ENCODE data around the gene MRRF.

The MRRF gene

DNA sequence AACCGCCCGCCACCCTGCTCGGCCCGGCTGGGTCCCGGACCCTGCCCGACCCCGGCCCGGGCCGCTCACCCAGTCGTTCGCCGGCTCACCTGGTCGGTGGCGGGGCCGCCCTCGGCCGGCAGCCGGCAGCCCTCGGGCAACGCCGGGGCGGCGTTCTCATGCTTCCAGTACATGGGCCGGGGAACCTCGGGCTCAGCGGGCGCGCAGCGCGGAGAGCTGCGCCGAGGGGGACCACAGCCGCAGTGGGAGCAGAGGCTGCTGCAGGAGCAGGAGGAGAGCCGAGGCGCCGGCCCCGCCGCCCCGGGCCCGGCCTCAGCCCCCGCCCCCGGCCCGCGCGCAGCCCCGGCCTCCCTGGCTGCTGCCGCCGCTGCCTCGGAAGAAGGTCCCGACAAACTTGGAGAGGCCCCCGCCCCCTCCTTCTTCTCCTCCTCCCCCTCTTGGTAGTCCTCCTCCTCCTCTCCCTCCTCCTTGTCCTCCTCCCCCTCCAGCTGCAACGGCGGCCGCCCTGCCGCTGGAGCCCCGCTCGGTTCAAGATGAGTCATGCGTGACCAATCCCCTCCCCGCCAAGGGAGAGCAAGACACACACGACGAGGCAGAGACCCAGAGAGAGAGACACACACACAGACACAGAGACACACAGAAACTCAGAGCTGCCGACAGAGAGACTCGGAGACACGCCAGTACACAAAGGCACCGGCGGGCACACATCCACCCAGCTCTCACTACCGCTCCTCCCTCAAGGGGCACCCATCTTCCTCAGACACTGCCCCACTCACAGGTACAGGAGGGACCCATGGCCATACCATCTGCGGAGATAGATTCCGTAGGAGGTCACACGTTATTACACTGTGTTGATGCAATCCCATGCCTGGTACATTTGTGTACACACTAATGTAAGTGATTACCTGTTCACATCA lies 35.9 kb upstream of the MRRF start, which contains the start of gene LHX6:
LHX6 (minus strand) TSS at position 390 of the 917 bp plus-strand sequence; CDS start at position 173, 217 bp downstream.
- no peak for DNase-seq (ENCODE audit: low read depth)

DNA sequence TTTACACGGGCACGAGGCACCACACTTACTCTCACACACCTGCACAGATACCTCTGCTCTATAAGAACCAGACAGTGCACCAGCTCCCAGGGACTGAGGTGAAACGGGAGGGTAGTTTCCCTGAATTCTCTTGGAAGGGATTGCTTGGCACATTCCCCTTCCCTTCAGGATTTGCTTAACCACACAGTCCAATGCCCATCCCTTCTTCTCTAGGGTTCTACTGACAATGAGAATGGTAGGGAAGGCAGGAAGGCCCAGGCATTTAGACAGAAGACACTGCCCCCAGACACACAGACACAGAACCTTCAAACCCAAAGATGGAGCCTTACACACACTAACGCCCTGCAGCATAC lies 35.2 kb upstream of the MRRF start:
- DNase-seq (ENCODE audit: low read depth) = no peak

DNA sequence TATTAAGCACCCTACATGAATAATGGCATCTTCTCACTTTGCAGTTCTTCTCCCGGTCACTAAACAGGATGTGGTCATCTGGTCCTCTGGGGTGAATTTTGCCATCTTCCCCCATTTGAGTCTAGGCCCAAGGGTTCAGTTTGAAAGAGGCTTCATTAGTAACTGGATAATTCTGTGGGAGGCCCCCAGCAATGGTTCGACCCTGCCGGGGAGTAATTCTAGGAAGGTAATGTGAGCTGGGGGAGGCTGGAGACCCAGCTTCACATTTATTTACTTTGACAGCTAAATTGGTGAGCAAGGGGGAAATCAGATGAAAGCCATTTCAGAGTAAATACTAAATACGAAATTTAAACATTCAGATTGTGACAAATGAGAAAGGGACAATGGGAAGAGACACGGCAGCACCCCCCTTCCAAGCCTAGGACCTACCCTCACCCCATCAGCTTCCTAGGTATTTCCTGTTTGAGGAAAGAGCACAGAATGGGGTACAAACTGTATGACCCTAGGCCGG lies 31.8 kb upstream of the MRRF start:
- no peak for DNase-seq (ENCODE audit: low read depth)

DNA sequence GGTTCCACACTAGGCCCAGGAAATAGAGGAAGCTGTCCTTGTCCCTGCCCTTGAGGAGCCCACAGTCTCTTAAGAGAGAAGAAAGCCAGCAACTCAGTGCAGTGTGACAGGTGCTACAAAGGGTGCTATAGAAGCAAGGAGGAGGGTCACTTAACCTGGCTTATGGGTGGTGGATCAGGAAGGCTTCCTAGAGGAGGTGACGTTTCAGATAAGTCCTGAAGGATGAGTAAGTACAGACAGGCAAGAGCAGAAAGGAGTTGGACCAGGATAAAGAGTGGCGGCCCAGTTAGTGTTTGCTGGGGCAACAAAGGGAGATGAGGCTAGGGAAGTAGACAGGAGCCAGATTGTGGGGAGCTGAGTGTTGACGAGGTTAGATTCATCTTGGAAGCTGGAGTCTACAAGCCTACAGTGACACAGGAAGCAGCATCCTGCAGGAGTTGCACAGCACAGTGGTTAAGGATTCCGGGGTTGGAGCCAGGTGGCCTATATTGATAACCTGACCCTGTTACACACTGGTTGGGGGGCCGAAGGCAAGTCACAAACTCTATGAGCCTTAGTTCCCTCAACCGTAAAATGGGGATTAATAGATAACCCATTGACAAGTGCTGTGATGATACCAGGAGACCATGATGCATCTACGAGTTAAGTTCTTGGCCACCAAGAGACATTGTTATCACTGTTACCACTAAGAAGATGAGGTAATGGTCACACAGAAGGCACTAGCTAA lies 30.5 kb upstream of the MRRF start:
- no peak for DNase-seq (ENCODE audit: low read depth)

DNA sequence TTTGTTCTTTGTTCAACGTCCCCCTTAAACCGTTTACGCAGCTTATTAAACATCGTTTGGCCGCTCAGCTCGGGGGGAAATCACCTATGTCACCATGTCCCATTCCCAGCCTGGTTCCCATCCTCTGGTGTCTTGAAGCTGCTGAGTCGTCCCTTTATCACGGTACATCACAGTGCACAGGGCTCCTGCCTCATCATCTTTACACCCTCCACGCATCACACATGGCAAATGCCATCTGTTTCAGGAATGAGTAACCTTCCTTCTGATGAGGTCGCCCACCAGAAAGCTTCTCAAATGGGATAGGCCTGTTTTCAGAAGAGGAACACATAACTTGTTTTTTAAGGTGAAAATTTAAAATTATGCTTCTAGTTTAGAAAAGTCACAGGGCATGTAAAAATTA lies 28.0 kb upstream of the MRRF start:
- DNase-seq (ENCODE audit: low read depth) = no peak

DNA sequence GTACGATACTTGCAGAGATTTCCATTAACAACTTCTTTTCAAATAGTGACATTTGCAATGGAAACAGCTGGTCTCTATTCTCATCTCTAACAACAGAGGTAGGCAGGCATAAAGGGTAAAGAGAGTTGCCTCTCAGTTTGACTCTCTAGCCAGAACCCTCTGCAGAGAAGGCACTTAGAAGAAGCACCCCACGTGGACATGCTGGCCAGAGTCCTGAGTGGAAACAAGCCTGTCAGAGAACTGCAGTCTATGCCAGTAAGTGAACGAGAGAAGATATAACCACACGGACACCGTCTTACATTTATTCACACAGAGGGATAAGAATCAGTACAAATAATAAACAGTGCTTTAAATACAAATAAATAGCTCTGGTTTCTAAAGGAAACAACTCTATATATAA lies 25.0 kb upstream of the MRRF start:
- DNase-seq (ENCODE audit: low read depth) = no peak

DNA sequence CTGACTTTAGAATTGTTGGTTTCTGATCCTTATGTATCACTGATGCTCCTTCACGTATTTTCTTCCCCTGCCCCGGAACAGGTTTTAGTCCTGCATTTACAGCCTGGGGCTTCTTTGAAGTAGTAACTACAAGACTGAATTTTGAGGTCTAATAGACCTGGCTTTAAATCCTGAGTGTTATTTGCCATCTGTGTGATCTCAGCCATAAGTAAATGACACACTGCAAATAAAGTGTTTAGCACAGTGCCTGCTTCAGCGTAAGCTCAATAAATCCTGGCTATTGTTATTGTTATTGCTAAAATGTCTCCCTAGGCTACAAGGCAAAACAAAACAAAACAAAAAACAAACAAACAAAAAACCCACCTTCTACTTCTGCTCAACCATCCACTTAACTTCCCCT lies 20.3 kb upstream of the MRRF start:
- no peak for DNase-seq (ENCODE audit: low read depth)

DNA sequence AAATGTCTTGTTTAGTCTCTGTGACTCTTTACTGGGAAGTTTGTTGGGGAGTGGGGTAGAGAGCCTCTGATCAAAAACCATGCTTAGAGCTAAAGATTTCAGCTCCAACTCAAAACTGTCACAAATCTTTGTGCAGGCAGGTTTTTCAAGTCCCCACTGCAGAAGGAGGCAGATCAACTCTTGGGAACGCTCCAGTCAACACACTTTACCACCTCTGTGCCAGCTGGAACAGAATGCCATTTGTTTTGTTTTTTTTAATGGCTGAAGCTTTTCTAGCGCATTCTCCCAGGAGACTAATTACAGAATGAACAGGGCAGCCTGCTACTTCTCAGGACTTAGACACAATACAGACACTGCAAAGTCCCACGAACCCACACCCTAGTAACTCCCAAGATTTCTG lies 18.0 kb upstream of the MRRF start:
- DNase-seq (ENCODE audit: low read depth) = no peak

DNA sequence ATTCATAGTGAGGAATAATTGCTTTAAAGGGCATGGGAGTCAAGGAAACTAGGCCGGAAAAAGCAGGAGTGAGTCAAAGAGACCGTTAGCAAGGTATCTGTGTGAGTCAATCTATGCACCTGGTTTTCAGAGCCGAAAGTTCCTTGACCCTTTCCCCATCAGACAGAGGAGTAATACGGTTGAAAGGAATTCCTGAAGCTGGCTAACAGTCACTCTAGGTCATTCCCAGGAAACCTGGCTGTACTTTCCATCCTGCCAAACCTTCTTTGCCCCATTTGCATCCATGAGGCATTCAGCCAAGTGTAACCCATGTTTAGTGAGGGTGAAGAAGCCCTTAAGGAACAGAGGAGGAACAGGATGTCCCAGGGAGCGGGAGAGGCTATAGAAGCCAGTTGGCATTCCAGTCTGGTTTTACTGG lies 16.2 kb upstream of the MRRF start:
- DNase-seq (ENCODE audit: low read depth) = no peak

DNA sequence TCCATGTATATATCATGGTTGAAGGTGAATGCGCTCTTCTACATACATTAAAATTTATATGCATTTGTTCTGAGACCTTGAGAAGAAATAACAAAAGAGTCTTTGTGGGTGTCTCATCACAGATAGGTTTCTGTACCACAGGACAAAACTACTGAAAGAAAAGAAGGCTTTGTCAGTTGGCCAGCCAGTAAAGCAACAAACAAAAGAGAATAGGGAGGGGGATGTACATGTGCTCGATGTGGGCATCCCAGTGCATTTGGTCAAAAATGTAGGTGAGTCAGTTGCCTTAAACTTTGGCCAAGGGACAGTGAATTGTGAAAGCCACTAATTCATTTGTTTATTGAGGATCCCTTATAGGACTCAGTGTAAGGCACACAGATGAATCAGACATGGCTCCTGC lies 13.3 kb upstream of the MRRF start:
- no peak for DNase-seq (ENCODE audit: low read depth)

DNA sequence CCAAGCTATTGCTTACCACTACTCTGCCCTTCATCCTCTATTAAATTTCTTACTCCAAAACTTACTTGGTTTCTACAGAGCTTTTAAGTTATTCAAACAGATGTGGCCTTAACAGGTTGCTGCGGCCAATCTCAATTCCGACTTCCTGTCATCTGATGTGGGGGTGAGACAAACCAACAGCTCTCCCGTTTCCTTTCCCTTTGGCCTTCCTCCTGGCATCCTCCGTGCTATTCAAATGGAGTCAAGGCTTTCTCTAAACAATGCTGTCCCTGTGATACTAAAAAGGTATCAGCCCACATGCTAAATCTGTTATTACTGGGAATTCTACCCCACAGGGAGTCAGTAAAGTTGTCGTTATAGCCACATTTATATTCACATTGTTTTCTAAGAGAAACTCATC lies 11.9 kb upstream of the MRRF start:
- DNase-seq (ENCODE audit: low read depth) = no peak

DNA sequence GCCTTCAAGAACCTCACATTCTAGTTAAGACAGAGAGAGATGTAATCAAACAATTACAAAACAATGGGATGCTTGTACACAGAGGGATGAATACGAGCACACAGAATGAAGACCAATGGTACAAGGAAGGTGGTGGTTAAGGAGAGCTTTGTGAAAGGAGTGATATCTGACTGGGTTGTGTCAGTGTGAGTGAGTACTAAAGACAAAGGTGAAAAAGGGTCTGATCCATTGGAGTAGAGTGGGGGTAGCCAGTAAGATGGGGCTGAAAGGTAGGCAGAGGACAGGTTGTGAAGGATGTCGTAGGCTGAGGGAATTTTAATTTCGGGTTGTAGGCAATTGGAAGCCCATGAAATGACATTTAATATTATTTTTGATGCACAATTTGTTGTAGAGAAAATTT lies 9.9 kb upstream of the MRRF start:
- no peak for DNase-seq (ENCODE audit: low read depth)

DNA sequence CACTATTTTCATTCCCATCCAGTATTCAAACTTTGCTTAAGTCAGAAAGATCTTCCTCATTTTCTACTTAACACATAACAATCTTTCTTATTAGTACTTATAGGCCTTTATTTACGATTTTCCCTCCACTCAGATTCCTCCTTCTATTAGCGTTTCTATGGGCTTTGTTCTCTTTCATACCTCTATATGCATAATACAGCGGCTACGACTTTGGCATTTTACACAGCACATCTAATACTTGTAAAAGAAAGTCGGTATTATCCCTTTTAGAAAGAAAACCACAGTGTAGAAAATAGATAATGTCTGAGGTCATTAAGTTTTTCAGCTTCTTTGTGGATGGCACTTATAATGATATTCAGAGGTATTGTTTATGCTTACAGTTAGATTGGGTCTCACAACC lies 8.5 kb upstream of the MRRF start:
- no peak for DNase-seq (ENCODE audit: low read depth)

DNA sequence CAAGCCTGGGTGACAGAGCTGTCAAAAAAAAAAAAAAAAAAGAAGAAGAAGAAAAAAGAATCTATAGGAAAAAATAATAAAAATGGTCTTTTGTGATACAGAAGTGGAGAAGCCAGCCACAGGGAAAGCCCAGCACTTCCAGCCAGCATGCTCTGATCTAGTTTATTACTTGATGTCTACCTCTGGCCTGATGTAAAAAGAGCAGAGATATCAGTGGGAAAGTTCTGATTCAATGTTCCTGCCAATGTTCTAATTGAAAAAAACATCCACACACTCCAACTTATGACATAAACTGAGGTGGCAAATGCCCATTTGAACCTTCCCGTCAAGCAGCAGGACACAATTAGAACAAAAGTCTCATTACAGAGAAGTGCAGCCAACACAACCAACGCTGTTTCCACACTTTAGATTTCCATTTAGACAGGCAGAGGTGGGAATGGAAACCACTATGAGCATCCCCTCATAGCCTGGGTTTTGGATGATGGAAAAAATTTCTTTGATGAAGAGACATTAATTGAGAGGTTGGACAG lies 5.7 kb upstream of the MRRF start:
- no peak for DNase-seq (ENCODE audit: low read depth)

DNA sequence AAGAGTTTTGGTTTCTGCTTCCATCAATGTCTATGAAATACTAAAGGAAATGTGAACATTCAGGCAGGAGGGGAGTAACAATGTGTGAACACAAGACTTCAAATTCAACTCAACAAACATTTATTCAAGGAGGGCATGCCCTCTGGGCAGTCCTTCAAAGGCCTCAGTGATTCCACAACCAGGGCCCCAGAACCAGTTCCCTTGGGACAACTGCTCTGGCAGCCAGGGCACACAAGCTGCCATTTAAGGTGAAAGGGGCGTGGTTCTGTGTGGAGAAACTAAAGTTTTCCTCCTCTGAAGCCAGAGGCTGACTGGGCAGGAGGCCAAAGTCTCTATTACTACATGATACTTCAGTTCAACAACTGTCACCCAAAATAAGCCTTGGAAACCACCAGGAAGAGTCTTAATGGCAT lies 3.2 kb upstream of the MRRF start:
- peak; percentile 94 for DNase-seq (ENCODE audit: low read depth)

DNA sequence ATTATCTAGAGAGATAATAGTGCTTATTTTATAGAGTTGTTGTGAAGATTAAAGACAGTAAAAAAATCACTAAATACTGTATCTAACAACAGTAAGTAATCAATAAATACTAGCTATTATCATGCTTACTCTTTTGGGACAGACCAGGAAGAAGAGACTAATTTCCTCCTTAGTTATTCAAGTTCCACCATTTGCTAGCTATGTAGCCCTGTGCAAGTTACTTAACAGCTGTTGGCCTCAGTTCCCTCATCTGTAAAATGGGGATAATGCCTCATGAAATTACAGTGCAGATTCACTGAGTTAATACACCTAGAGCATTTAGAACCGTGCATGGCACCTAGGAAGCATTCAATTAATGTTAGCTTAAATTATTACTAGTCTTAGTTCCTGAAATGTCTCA lies 2.6 kb upstream of the MRRF start:
- no peak for DNase-seq (ENCODE audit: low read depth)

DNA sequence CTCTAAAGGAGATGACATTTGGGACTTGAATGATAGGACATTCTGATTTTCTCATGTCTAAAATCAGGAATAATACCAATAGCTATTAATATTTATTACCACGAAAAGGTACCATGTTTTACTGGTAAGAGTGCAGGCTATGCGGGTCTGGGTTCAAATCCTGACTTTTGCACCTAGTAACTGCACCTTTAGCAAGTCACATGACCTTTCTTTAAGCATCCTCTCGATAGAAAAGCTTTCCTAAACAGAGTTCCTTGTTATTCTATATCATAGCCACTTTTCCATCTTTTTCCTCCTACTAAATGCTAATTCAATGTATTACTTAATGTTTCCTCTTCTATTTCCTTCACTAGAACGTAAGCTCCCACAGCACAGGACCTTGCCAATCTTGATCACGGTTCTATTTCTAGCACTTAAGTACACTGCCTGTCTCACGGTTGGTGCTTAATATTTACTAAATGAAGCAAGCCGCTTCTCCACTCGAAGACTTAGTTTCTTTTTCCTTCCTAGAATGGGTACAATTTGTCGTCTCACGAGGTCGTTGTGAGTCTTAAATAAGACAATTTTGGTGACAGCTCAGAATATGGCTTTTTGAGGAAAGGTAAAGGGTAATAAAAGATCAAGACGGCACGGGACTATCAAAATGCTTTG lies 858 bp upstream of the MRRF start:
- peak; percentile 2 for DNase-seq (ENCODE audit: low read depth)

DNA sequence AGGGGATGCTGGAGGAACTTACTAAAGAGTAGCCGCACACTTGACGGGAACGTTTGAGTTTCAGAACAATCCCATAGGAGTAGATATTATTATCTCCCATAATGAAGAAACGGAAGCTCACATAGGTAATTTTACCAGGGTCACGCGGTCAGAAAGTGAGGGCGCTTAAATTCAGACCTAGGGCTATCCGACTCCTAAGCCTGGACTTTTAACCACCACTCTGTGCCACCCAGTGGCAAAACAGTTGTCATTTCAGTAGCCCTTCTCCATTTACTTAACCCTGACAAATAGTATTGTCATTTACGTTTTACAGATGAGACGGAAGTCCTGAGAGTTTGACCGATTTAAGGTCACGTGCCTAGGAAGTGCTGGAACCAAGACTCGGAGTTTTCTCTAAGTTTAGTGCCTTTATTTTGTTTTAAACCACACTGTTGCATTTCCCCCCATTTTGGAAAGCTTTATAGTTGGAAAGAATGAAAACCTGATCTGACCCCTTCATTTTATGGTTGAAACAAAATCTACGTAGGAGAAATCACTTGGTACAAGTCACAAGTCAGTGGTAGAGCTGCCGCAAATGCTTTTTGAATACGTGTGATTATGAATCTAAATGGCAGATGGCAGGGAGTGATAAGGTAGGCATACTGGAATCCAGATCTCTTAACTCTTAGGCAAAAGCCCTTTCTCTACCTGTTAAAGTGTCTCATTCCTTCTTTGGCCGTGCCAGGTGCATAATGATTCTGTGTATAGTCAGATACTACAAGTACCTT lies 650 bp downstream of the MRRF start:
- DNase-seq (ENCODE audit: low read depth) = peak; percentile 23

DNA sequence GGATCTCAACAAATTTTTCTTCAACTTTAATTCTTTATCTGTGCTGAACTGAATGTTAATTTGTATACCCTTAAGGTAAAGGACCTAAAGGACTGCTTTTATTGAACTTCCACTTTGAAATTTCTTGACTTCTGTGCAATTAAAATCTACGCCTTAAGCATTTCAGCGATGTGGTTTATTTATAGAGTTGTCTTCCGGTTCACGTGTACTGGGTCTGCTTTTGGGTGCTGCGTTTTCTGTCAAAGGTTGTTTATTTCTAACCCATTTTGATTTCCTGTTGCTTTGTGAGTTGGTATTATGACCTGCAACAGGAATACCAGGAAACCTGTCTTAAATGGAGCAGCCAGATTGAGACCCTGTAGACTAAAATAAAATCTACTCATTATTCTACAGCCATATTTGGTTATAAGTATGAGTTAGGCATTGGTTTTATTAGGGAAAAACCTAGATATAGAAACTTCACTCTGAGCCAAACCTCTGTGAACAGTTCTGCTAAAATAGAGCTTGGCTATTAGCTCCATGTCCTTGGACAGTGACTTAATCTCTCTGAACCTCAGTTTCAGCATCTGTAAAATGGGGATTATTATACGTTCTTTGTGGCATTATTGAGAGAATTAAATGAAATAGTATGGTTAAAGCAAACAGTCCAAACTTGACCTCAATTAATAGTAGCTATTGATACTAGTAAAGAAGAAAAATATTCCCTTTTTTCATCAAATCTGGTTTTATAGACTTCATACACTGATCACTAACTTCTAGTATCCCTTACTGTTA lies 3.5 kb downstream of the MRRF start:
- no peak for DNase-seq (ENCODE audit: low read depth)

DNA sequence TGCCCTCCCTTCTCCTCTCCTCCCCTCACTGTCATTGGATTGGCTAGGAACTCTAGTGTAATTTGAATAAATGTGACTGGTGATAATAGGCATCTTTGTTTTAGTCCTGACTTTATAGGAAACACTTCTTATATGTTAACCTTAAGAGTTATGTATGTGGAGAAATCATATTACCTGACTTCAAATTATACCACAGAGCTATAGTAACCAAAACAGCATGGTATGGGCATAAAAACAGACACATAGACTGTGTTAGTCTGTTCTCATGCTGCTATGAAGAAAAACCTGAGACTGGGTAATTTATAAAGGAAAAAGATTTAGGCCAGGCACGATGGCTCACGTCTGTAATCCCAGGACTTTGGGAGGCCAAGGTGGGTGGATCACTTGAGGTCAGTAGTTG lies 9.4 kb downstream of the MRRF start:
- DNase-seq (ENCODE audit: low read depth) = no peak

DNA sequence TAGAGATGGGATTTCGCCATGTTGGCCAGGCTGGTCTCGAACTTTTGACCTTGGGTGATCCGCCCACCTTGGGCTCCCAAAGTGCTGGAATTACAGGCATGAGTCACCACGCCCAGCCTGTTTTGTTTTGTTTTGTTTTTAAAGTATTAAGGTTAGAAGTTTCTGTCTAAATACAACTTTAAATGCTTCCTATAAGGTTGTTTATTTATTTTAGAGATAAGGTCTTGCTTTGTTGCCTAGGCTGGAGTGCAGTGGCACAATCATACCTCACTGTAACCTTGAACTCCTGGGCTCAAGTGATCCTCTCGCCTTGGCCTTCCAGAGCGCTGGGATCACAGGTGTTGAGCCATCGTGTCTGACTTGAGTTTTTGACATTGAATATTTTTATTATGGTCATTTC lies 11.4 kb downstream of the MRRF start:
- DNase-seq (ENCODE audit: low read depth) = no peak
